GM18526 (cell line): ENCODE results near the gene KXD1.

Experiments
- POLR2A ChIP-seq: IDR thresholded peaks from 3 replicates; pipeline ENCODE4 v1.6.1; 2011; ENCODE audit not compliant: insufficient read length; ENCODE audit errors: extremely low read depth

Gene KXD1

DNA sequence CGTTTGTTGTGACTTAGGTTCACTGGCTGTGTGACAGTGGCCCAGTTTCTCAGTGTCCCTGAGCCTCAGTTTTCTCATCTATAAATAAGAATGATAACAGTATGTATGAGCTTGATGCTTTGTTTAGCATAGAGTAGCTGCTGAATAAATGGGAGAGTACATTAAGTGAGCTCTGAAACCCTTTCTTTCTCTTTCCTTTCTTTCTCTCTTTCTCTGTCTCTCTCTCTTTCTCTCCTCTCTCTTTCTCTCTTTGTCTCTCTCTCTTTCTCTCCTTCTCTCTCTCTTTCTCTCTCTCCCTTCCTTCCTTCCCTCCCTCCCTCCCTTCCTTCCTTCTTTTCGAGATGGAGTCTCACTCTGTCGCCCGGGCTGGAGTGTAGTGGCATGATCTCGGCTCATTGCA, 2.0 kb downstream of the KXD1 start:
- TF ChIP-seq POLR2A: no peak

DNA sequence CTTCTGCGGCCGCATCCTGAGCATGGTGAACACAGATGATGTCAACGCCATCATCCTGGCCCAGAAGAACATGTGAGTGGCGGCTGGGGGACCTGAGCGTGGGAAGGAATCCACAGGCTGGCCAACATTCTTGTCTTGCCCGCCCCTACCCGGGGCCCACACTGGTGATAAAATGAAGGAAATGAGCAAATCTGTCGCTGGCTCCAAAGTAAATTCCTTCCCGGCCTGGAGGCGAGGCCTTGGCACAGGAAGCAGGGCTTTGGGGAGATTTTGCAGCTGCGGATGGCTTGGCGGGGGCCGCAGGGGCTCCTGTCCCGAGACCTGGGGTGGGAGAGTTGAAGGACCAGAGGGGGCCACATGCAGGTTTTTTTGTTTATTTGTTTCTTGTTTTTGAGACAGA, 4.4 kb downstream of the KXD1 start:
- TF ChIP-seq POLR2A: no peak

DNA sequence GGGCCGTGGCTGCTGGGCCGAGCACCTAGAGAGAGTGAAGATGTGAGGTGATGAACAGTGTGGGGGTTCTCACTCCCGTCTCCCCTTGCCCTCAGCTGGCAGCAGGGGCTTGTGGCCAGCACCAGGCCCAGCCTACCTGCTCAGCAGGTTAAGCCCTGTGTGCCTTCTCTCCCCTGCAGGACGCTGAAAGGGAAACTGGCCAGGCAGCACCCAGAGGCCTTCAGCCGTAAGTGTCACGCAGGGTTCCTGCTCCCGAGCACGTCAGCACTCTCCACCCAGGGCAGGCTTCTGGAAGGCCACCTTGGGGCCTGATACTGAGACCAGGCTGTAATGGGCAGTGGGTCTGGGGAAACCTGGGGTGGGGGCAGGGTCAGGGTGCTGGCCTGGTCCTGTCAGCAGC, 9.3 kb downstream of the KXD1 start:
- TF ChIP-seq POLR2A: no peak

DNA sequence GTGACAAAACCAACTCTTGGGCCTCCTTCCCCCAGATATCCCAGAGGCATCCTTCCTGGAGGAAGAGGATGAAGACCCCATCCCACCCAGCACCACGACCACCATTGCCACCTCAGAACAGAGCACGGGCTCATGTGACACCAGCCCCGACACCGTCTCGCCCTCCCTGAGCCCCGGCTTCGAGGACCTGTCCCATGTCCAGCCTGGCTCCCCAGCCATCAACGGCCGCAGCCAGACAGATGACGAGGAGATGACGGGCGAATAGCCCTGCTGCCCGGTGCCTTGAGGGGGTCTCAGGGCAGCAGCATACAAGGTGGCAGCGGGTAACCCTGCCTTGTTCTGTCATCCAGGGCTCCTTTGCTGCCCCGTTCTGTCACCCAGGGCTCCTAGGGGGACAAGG, 10.7 kb downstream of the KXD1 start:
- no peak for TF ChIP-seq POLR2A

DNA sequence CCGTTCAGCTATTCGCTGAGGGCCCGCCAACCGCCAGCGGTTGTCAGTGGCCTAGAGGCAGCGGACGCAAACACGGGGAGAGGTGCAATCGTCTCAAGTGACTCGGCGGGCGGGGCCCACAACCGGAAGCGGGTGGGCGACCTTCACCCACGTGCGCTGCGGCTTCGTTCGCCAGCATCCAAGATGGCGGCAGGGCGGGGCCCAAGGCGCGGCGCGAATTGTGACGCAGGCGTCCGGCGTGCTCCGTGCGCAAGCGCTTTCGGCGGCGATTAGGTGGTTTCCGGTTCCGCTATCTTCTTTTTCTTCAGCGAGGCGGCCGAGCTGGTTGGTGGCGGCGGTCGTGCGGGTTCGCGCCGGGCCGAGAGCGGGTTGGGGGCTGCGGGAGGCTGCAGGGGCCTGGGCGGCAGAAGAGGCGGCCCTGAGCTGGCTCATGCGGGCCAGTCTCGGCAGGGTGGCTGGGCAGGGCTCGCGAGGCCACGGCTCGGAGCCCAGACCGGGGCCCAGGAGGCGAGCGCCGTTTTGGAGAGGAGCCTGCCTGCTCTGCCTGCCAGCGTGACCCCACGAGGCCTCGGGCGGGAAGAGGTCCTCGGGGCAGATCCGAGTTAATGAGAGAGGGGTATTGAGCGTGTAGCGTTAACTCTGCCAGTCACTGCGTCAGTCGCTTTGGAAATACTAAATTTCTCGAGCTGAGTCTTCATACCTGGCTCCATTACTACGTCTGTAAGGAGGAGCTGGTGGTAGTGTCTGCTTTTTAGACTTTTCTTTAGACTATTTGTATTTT, 14.1 kb downstream of the KXD1 start, which contains the start of gene UBA52:
Gene UBA52 (plus strand): TSS at position 294 of the 781 bp plus-strand sequence. CDS start 1,444 bp downstream, outside the sequence.
- peak; percentile 98 for TF ChIP-seq POLR2A

DNA sequence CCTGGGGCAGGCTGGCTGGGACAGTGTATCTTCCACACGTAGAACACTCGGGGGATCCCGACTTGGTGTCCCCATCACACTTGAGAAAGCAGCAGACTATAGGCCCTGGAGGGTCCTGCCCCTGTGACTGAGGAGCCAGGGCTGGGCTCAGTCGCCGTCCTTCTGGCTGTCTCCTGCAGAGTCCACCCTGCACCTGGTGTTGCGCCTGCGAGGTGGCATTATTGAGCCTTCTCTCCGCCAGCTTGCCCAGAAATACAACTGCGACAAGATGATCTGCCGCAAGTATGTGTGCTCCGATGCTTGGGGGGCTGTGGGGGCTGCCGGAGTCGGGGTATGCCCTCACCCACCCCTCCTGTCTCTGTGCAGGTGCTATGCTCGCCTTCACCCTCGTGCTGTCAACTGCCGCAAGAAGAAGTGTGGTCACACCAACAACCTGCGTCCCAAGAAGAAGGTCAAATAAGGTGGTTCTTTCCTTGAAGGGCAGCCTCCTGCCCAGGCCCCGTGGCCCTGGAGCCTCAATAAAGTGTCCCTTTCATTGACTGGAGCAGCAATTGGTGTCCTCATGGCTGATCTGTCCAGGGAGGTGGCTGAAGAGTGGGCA, 17.1 kb downstream of the KXD1 start:
- no peak for TF ChIP-seq POLR2A

DNA sequence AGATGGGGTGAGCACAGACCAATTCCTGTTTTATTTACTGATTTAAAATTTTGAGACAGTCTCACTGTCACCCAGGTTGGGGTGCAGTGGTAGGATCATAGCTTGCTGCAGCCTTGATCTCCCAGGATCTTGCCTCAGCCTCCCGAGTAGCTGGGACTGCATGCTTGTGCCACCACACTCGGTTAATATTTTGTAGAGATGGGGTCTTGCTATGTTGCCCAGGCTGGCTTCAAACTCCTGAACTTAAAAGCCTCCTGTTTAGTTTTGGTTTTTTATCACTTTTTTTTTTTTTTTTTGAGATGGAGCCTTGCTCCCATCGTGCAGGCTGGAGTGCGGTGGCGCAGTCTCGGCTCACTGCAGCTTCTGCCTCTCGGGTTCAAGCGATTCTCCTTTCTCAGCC, 18.7 kb downstream of the KXD1 start:
- TF ChIP-seq POLR2A: no peak

DNA sequence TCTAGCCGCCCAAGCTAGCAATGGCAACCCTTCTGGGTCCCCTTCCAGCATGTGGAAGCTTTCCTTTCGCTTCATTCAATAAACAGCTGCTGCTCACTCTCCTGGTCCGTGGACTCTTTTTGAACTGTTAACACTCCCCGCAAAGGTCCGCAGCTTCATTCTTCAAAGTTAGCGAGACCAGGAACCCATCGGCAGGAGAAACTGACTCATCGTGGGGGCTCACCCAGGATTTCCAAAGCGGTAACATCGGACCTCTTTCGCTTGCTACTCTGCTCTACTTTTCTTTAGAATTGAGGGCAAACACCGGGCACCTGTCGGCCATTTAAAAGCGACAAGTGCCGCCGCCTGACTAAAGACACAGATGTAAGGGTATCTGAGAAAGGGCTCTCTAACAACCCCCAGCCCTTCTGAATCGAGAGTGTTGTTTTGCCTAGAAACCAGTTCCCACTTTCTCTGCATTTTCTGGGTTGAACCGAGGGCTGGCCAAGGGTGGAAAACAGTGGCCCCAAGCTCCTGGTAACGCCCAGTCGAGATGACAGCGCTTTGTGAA, 19.8 kb downstream of the KXD1 start:
- no peak for TF ChIP-seq POLR2A

DNA sequence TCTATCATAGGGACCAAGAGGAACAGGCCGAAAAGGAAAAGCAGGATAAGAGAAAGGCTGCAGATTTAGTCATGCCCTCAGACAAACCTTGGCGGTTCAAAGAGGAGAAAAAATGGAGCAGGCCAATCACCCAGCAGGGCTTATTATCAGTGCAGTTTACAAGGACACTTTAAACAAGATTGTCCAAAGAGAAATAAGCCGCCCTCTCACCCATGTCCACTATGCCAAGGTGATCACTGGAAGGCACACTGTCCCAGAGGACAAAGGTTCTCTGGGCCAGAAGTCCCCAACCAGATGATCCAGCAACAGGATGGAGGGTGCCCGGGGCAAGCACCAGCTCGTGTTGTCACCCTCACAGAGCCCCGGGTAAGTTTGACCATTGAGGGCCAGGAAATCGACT, 22.6 kb downstream of the KXD1 start:
- no peak for TF ChIP-seq POLR2A

DNA sequence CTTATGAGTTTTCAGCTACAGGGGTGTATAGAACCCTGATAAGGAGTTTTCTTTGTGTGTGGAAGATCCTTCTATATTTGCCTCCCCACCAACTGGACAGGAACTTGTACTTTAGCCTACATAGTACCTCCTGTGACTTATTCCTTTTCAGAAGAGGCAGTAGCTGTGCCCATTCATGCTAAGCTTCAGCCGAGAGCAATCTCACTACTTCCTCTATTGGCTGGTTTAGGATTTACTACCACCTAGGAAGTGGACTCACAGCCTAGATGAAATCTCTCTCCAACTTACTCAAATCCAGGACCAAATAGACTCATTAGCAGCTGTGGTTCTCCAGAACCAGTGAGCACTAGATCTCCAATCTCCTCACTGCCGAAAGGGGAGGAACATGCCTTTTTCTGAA, 28.6 kb downstream of the KXD1 start:
- TF ChIP-seq POLR2A: no peak

DNA sequence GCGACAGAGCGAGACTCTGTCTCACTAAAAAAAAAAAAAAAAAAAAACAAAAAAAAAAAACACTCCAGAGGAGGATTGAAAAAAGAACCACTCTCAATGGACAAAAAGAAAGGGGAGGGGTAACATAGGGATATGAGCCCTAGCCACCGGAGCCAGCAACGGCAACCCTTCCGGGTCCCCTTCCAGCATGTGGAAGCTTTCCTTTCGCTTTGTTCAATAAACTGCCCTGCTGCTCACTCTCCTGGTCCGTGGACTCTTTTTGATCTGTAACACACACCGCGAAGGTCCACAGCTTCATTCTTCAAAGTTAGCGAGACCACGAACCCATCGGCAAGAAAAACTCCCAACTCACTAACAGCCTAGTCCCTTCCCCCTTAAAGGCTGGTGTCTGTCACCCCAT, 29.9 kb downstream of the KXD1 start:
- no peak for TF ChIP-seq POLR2A

DNA sequence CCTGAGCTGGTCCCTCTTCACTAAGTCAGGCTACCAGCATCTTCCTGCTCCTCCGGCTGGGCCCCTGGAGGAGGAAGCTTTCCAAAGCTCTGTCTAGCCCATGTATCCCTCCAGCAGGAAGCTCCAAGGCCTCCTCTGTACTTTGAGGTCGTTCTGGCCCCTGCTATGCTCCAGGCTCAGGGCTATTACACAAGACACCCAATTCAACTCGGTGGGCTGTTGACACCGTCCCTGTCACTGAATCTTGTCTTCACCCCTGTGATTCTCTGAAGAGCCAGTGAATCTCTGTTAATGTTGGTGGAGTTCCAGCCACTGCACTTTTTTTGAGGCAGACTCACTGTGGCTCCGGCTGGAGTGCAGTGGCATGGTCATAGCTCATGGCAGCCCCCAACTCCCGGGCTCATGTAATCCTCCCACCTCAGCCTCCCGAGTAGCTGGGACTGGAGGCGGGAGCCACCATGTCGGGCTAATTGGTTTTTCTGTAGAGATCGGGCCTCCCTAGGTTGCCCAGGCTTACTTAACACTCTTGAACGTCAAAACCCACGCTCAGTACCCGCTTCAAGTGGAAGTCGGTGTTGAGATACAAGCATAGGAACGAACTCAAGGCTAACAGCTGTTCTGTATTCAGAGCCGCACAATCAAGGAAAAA, 30.4 kb downstream of the KXD1 start:
- TF ChIP-seq POLR2A: no peak

DNA sequence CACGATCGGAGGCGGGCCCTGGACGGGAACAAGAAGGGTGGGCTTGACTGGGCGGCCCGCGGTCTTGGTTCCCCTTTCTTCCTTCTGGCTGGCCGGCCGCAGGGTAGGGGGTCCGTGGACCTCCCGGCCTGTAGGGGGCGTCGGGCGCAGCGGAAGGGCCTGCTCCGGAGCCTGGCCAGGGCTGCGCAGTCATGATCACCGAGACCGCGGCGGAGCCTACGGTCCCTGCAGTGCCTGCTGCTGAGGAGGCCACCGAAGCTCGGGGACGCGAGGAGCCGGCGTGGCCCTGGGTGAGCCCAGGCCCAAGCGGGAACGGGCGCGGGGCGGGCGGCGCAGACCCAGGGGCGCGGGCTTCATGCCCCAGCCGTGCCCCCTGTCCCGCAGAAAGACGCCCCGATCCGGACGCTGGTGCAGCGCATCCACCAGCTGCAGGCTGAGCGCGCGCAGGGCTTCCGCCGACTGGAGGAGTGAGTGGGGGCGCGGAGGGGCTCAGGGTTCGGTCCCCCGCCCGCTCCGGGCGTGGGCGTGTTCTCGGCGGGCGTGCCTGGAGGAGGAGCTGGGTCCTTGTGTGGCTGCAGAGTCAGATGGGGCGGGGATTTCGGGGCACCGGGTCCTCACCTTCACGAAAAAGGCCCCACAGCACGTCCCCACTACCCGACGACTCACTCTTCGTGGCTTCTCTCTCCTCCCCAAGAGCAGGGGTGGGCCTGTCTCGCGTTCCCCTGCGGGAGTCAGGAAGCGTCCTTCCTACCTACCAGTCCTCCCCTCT, 31.1 kb downstream of the KXD1 start, which contains the start of gene REX1BD:
Gene REX1BD (plus strand): TSS at position 188 of the 769 bp plus-strand sequence. CDS start 4 bp downstream, at position 192.
- TF ChIP-seq POLR2A: peak; percentile 86

DNA sequence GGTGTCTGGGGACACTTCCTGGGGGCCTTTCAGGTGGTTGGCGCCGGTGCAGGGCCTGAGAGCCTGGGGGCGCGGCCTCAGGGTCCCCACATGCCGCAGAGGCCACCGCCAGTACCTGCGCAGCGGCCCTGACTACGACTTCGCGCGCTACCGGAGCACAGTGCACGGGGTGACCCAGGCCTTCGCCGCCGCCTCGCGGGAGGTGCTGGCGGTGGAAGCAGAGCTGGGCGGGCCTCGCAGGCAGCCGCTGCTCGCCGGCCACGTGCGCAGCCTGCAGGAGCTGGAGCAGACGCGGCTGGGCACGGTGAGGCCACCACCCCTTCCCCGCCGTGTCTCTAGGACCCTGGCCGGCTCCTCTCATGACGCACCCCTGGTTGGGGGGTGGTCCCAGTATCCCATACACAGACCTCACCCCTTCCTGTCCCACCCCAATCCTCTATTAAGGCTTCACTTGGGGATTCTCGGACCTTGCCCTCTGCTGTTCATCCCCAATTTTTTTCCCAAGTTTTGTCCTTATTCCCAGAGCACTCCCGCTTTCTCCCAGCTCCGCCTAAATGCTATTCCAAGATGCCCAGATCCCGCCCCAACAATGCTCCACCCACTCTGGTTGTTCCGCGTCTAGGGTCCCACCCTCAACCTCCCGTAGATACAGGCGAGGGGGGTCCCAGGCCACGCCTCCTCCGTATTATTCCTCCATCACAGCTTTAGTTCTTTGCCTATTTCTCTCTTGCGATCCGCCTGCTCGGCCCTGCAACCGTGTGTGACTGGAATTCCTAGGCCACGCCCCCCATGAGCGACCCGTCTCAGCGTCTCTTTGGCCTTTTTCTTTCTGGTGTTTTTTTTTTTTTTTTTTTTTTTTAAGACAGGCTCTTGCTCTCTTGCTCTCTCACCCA, 32.0 kb downstream of the KXD1 start:
- TF ChIP-seq POLR2A: no peak
